HG03571 (cell line): Measurements from ENCODE around the gene CATSPERD.

Source experiments
- ATAC-seq: cut with Tn5 transposase; IDR thresholded peaks from one replicate; pipeline ENCODE4 v1.9.1; 2021; ENCODE audit not compliant: unreplicated experiment

Gene CATSPERD

DNA sequence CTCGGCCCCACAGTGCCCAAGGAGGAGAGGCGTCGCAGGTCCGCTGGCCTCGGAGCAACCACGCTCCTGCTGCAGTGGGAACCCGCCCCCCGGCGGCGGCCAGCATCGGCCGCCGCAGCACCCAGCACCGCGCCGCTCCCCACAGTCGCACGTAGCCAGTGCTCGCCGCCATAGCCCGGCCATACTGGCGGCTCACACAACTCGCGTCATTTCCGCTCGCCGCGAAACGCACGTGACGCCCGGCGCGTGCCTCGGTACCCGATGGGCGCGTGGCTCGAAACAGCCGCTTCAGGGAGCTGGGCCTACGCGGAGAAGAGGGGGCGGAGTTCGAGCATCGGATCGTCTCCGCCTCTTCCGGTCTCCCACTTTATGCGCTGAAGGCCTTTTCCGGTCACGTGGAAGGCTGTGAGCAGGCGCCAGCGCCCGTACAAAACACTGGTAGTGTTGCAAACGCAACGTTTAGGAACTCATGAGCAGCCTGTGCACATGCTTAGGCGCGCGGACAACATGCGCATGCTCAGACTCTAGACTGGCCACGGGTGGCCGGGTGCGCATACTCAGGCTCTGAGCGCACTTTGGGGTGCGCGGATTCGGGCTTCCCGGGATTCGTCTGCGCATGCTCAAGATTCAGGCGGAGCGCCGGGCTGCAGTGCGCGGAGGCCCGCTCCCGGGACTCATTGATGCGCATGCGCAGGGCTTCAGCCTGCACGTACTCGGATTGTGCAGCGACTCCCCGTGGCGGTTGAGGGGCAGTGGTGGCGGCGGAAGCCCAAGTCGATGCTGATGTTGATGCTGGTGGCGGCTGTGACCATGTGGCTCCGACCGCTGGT lies at the start of gene CATSPERD, which contains the start of gene LONP1:
Gene CATSPERD (plus strand): TSS at position 677 of the 830 bp plus-strand sequence. CDS start 101 bp downstream, at position 778.
Gene LONP1 (minus strand): TSS at position 186 of the 830 bp plus-strand sequence. CDS start 14 bp downstream, at position 172.
- peak; percentile 83 for ATAC-seq

DNA sequence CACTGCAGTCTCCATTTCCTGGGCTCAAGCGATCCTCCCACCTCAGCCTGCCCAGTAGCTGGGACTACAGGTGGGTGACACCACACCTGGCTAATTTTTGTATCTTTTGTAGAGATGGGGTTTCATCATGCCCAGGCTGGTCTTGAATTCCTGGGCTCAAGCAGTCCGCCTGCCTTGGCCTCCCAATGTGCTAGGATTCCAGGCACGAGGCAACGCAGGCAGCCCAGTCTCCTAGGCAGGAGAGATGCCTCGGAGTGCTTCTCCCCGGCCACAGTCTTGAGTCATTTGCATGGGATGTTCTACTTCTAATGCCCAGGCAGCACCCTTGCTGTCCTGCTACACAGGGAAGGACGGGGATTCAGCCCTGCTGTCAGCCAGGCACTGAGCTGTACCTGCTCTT lies 48.8 kb upstream of the CATSPERD start:
- ATAC-seq: no peak

GRCh38 chr19:5672708-5673459 lies 47.6 kb upstream of the CATSPERD start:
- ATAC-seq: no peak

DNA sequence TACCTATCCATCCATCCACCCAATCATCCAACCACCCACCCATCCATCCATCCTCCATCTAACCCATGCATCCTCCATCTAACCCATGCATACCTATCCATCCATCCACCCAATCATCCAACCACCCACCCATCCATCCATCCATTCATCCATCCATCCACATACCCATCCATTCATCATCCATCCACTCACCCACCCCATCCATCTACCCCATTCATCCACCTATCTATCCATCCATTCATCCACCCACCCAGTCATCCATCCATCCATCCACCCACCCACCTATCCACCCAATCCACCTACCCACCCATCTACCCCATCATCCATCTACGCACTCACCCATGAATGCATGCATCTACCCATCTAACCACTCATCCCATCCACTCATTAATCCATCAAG lies 46.7 kb upstream of the CATSPERD start:
- ATAC-seq: no peak

- ATAC-seq: no peak
Observed at GRCh38 chr19:5674714-5675113, 45.7 kb upstream of the CATSPERD start.

GRCh38 chr19:5676105-5676771 lies 44.2 kb upstream of the CATSPERD start:
- ATAC-seq: no peak

DNA sequence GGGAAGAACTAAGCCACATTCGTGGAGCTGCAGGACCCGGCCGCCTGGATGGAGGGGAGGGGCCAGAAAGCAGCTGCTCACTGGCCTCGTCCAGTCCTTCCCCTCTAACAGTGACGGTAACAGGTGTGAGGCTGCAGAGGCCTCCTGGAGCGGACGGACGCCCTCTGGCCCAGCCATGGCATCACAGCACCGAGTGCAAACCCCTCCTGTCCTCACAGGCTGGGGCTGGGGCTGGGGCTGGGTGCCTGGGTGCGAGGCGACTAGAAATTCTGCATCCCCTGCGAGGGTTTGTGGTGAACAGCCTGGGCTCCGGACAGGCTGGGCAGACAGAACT lies 43.7 kb upstream of the CATSPERD start:
- ATAC-seq: no peak

DNA sequence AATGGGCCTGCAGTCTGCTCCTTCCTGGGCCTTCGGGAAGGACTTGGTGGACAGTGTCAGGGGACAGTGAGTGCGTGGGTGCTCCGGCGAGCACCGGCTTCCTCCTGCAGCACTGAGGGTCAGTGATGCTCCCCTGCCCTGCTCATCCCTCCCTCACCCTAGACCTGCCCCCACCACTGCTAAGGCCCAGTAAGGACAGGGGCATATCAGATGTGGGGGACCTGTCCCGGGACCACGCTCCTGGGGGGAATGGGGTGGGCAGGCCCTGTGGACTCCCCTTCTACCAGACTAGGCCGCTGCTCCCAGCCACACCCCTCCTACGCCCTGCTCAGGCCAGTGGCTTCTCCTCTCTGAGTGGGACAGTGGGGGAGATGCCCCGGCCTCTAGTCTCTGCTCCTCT lies 43.3 kb upstream of the CATSPERD start:
- no peak for ATAC-seq

DNA sequence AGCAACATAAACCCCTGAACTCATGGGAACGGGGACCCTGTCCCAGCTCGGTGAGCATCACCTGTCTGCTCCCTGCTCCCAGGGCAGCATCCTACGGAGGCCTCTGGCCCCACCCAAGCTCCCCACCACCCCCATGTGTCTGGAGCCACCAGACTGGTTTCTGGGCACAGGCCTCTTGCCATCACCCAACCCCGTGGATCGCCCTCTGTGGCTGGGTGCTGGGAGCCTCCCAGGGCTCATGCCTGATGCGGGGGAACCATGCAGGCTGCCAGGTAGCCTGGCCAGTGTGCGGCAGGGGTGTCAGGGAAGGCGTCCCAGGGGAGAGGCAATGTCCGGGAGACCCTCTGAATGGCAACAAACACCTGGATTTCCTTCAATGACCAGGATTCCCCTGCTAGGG lies 42.9 kb upstream of the CATSPERD start:
- ATAC-seq: no peak

DNA sequence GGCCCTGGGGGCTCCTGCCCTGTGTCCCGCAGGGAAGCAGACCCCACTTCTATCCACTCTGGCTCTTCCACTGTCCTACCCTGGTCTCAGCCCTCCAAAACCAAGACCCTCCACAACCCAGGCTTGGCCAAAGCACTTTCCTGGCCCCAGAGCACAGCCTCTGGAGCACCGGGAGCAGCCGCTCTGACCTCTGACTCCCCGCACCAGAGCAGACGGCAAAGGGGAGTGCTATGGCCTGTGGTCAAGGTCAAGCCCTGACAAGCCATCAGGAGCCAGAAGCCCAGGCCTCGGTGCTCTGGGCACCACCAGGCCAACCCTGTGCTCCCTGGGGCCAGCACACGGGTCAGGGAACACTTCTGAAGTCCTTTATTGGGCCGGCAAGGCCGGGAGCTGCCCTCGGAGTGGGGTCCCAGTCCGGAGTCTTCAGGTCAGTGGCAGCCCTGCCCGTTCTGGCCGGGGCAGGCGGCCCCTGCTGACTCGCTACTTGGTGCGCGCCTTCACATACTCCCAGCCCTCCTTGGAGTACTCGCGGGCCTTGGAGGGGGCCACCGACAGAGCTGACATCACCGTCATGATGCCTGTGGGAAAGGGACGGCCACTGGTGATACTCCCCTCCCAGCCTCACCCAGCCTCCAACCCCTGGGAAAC lies 42.2 kb upstream of the CATSPERD start:
- no peak for ATAC-seq

- ATAC-seq: no peak
Observed at GRCh38 chr19:5679289-5680083, 41.0 kb upstream of the CATSPERD start.

DNA sequence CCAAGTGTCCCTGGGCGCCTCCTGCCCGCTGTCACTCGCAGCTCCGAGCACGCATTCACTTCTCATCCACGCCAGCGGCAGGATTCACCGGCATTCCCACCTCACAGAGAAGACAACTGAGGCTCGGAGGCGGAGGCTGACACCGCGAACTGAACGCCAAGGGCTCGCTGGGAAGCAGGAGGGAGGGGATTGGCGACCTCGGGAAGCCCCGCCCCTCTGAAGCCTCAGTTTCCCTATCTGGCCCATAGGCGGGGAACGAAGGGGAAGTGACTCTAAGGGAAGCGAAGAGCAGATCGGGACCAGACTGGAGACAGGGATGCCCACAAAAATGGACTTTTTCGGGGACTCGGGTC lies 40.4 kb upstream of the CATSPERD start:
- ATAC-seq: no peak

GRCh38 chr19:5680437-5681368 lies 39.7 kb upstream of the CATSPERD start, which contains the start of the genes HSD11B1L and MICOS13:
HSD11B1L (plus strand) TSS chr19:5681027; CDS start chr19:5684833, 3,806 bp downstream.
MICOS13 (minus strand) TSS chr19:5680516; CDS start chr19:5680486, 30 bp downstream.
- ATAC-seq: peak; percentile 80

GRCh38 chr19:5681391-5682106 lies 38.9 kb upstream of the CATSPERD start:
- ATAC-seq: no peak

DNA sequence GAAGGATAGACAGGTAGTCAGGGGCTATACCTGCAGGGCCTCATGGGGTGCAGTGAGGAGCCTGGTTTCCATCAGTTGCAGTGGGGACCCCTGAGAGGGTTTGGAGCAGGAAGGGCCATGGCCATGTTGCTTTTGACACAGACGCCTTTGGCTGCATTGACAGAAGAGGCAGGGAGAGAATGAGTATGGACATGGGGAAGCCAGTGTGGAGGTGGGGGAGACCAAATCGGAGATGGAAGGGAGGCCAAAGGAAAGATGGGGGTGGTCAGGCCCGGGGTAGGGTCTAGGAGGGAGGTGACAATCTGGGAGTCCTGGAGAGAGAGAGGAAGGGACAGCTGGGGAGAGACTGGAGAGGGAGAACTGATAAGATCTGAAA lies 38.3 kb upstream of the CATSPERD start:
- no peak for ATAC-seq

GRCh38 chr19:5683177-5683886 lies 37.1 kb upstream of the CATSPERD start:
- ATAC-seq: no peak

- no peak for ATAC-seq
Observed at GRCh38 chr19:5684694-5685430, 35.6 kb upstream of the CATSPERD start.
